ENCODE data around the gene SFI1. TPM values are rescaled to one million over a fixed set of nuclear protein-coding genes. Genes with fewer than 3 reads are reported as not detected.

SFI1 gene
- total RNA-seq, 4 donors from 2014 or later: 9.4 to 21.1 (median 15.4) TPM

GRCh38 chr22:31613904-31614296, 117.6 kb downstream of the SFI1 start:
- TF ChIP-seq CTCF (IDR thresholded peaks at IDR 0.05): no peak
- no peak for TF ChIP-seq POLR2A (IDR thresholded peaks at IDR 0.05; ENCODE audit: low read depth)
- TF ChIP-seq EP300 (IDR thresholded peaks at IDR 0.05): no peak
- TF ChIP-seq POLR2AphosphoS5 (IDR thresholded peaks at IDR 0.05): no peak
- Histone ChIP-seq H3K27me3 (no peaks in the 10 kb centered on the region), H3K4me3 (no peak overlapping the region), H3K27ac (replicated peaks in 1 of 4) (no peak overlapping the region), H3K36me3 (peaks cover 0 to 43% (median 36%) of the 10 kb centered on the region in 4 donors), H3K4me1 (peaks cover 18 to 38% (median 31%) of the 10 kb centered on the region in 4 donors), H3K9me3 (no peaks in the 10 kb centered on the region)
- intact Hi-C loops (cut with DNase I): no loop called here
- no peak for DNase-seq (ENCODE audit: extremely low spot score)
- 85% methylated on average over 10 of the region's 10 CpGs for WGBS

- Histone ChIP-seq H3K27ac (replicated peaks in 1 of 4) (no peak overlapping the region), H3K9me3 (no peaks in the 10 kb centered on the region), H3K4me1 (peaks cover 18 to 46% (median 31%) of the 10 kb centered on the region in 4 donors), H3K4me3 (no peak overlapping the region), H3K36me3 (peaks cover 0 to 52% (median 44%) of the 10 kb centered on the region in 4 donors), H3K27me3 (no peaks in the 10 kb centered on the region)
- intact Hi-C loops (cut with DNase I): no loop called here
- 68% methylated on average over 8 of the region's 18 CpGs for WGBS
- no peak for TF ChIP-seq POLR2AphosphoS5 (IDR thresholded peaks at IDR 0.05)
- no peak for TF ChIP-seq CTCF (IDR thresholded peaks at IDR 0.05)
- no peak for DNase-seq (ENCODE audit: extremely low spot score)
Observed at GRCh38 chr22:31614781-31615490, 118.6 kb downstream of the SFI1 start.

- Histone ChIP-seq H3K27ac (replicated peaks in 1 of 4) (no peak overlapping the region), H3K36me3 (peaks cover 0 to 57% (median 47%) of the 10 kb centered on the region in 4 donors), H3K9me3 (no peaks in the 10 kb centered on the region), H3K4me1 (peaks cover 18 to 43% (median 30%) of the 10 kb centered on the region in 4 donors), H3K27me3 (no peaks in the 10 kb centered on the region), H3K4me3 (no peak overlapping the region)
- 74% methylated on average over 4 of the region's 4 CpGs for WGBS
- intact Hi-C loops (cut with DNase I): no loop called here
- DNase-seq (ENCODE audit: extremely low spot score): no peak
- TF ChIP-seq EP300 (IDR thresholded peaks at IDR 0.05) (no peak), POLR2A (IDR thresholded peaks at IDR 0.05; ENCODE audit: low read depth) (no peak), POLR2AphosphoS5 (IDR thresholded peaks at IDR 0.05) (no peak), CTCF (IDR thresholded peaks at IDR 0.05) (no peak)
Observed at GRCh38 chr22:31615491-31615860, 119.1 kb downstream of the SFI1 start.

- WGBS: 55% methylated on average over 4 of the region's 4 CpGs
- intact Hi-C loops (cut with DNase I): no loop called here
Observed at GRCh38 chr22:31615940-31616314, 119.6 kb downstream of the SFI1 start.

More at GRCh38 chr22:31615940-31616314, 119.6 kb downstream of the SFI1 start:
- no peaks in the 10 kb centered on the region for H3K27me3 ChIP-seq
- H3K4me1 ChIP-seq: peaks cover 18 to 39% (median 26%) of the 10 kb centered on the region in 4 donors
- H3K27ac ChIP-seq (replicated peaks in 1 of 4): no peak overlapping the region
- TF ChIP-seq EP300 (IDR thresholded peaks at IDR 0.05): no peak
- no peak for TF ChIP-seq POLR2AphosphoS5 (IDR thresholded peaks at IDR 0.05)
- TF ChIP-seq POLR2A (IDR thresholded peaks at IDR 0.05; ENCODE audit: low read depth): no peak
- TF ChIP-seq CTCF (IDR thresholded peaks at IDR 0.05): no peak
- H3K9me3 ChIP-seq: no peaks in the 10 kb centered on the region
- H3K36me3 ChIP-seq: peaks cover 0 to 62% (median 51%) of the 10 kb centered on the region in 4 donors
- no peak overlapping the region for H3K4me3 ChIP-seq
- DNase-seq (ENCODE audit: extremely low spot score): no peak
